Endothelial cell of umbilical vein (primary cell): Measurements from ENCODE around the gene SRRM3. TPM values are rescaled to one million over a fixed set of nuclear protein-coding genes. Genes with fewer than 3 reads are reported as not detected.

Experiments used
- BruUV-seq: library from RNA; stranded (reverse); fragments of 400-500 nt; replicated peaks from 2 replicates; lab custom pipeline; 2021; lab: Mats Ljungman, UMichigan
- CTCF ChIA-PET: fragments of 300-600, 350-600 bp; sonication (Branson Sonifier 250); formaldehyde crosslinking; loops from one replicate; lab custom pipeline; 2021; ENCODE audit warnings: antibody characterized with exemption, inconsistent platforms; lab: Charles Lee
- POLR2A ChIA-PET: fragments of 300-600, 350-600 bp; sonication (Branson Sonifier 250); formaldehyde crosslinking; loops from one replicate; lab custom pipeline; 2021; ENCODE audit warnings: antibody characterized with exemption, inconsistent platforms; lab: Charles Lee
- DNase-seq: peaks from one replicate; pipeline ENCODE4 v3.0.0-alpha.2; 2011; ENCODE audit warnings: low read depth, low spot score
- FAIRE-seq: peaks from 2 replicates; lab custom pipeline; 2011; peaks lifted over from hg19 to GRCh38; lab: Jason Lieb, UNC
- H2AFZ ChIP-seq: 2 replicates; pipeline ENCODE4 v1.6.0; 2012; ENCODE audit warnings: low read depth, low read length, control low read depth, inconsistent platforms
- H3K27ac ChIP-seq: 2 replicates; pipeline ENCODE4 v1.5.1; 2011; ENCODE audit warnings: low read depth, mild to moderate bottlenecking, control low read depth, low read length, moderate library complexity; ENCODE audit not compliant: insufficient read depth
- H3K27me3 ChIP-seq, 2 experiments: 2 replicates each; pipeline versions ENCODE4 v1.6.0 to v1.6.1; 2011; ENCODE audit warnings: low read length in 2 of 2, mixed read lengths in 1 of 2; ENCODE audit not compliant: control insufficient read depth in 2 of 2, insufficient read depth in 2 of 2
- H3K36me3 ChIP-seq, 2 experiments: 2 replicates in 1 of 2; 3 replicates in 1 of 2; pipeline ENCODE4 v1.5.1; 2011; ENCODE audit warnings: low read length in 2 of 2, mild to moderate bottlenecking in 1 of 2, moderate library complexity in 1 of 2; ENCODE audit not compliant: control insufficient read depth in 2 of 2, insufficient read depth in 2 of 2; ENCODE audit errors: extremely low read depth in 1 of 2
- H3K4me1 ChIP-seq: 3 replicates; pipeline ENCODE4 v1.5.1; 2011; ENCODE audit warnings: mild to moderate bottlenecking, low read length; ENCODE audit not compliant: control insufficient read depth, insufficient read depth; ENCODE audit errors: extremely low read depth
- H3K4me2 ChIP-seq: 2 replicates; pipeline ENCODE4 v1.6.1; 2011; ENCODE audit warnings: low read length, control low read depth, mixed read lengths; ENCODE audit not compliant: insufficient read depth
- H3K4me3 ChIP-seq, 3 experiments: fragments of 200-600 bp in 1 of 3; sonication (generic), shearing (Covaris generic) in 1 of 3; replicated peaks in 1 of 3; 2 replicates each; pipeline ENCODE4 v1.5.1; 2011 to 2016; ENCODE audit warnings: control low read depth in 3 of 3, low read length in 3 of 3, mild to moderate bottlenecking in 2 of 3, inconsistent platforms in 1 of 3, low read depth in 1 of 3, moderate library complexity in 1 of 3; ENCODE audit not compliant: insufficient read depth in 1 of 3
- H3K79me2 ChIP-seq: 2 replicates; pipeline ENCODE4 v1.6.0; 2012; ENCODE audit warnings: low read length, inconsistent platforms; ENCODE audit not compliant: control insufficient read depth, insufficient read depth
- H3K9ac ChIP-seq: replicated peaks from 2 replicates; pipeline ENCODE3; 2011; ENCODE audit warnings: low read length, control low read depth; ENCODE audit not compliant: insufficient read depth; ENCODE audit errors: extremely low read depth
- H3K9me1 ChIP-seq: replicated peaks from 3 replicates; pipeline ENCODE4 v1.6.0; 2011; ENCODE audit warnings: mild to moderate bottlenecking, low read length; ENCODE audit not compliant: control insufficient read depth, insufficient read depth; ENCODE audit errors: extremely low read depth
- H3K9me3 ChIP-seq: replicated peaks from 2 replicates; pipeline ENCODE4 v1.5.1; 2012; ENCODE audit warnings: low read length, inconsistent platforms; ENCODE audit not compliant: control insufficient read depth, insufficient read depth
- H4K20me1 ChIP-seq: replicated peaks from 2 replicates; pipeline ENCODE3; 2011; ENCODE audit warnings: mild to moderate bottlenecking, low read length; ENCODE audit not compliant: control insufficient read depth, insufficient read depth; ENCODE audit errors: extremely low read depth
- CTCF ChIP-seq, 2 donors: IDR thresholded peaks; 1 replicate in 1 of 2; 2 replicates in 1 of 2; pipeline ENCODE4 v1.5.1; 2011; ENCODE audit warnings: low read length in 2 of 2, mild to moderate bottlenecking in 2 of 2, moderate library complexity in 2 of 2, control low read depth in 1 of 2, inconsistent platforms in 1 of 2, low read depth in 1 of 2; ENCODE audit not compliant: insufficient read depth in 1 of 2; ENCODE audit errors: extremely low read depth in 1 of 2
- EZH2 ChIP-seq: IDR thresholded peaks from 2 replicates; pipeline ENCODE4 v1.6.1; 2012; ENCODE audit warnings: borderline replicate concordance, low read depth, mild to moderate bottlenecking, moderate library complexity, low read length, inconsistent platforms; ENCODE audit not compliant: severe bottlenecking
- FOS ChIP-seq: IDR thresholded peaks from 2 replicates; pipeline ENCODE4 v1.6.1; 2011; ENCODE audit warnings: mild to moderate bottlenecking, low read length, moderate library complexity, borderline replicate concordance; ENCODE audit not compliant: insufficient read depth
- GATA2 ChIP-seq: IDR thresholded peaks from 2 replicates; pipeline ENCODE4 v1.7.0; 2011; ENCODE audit warnings: low read depth, mild to moderate bottlenecking, moderate library complexity, mixed read lengths, low read length; ENCODE audit not compliant: insufficient read length, insufficient read depth
- JUN ChIP-seq: IDR thresholded peaks from 2 replicates; pipeline ENCODE4 v1.6.1; 2011; ENCODE audit warnings: borderline replicate concordance, low read depth; ENCODE audit not compliant: insufficient read length, insufficient read depth
- MAX ChIP-seq: IDR thresholded peaks from 2 replicates; pipeline ENCODE4 v1.6.1; 2011; ENCODE audit not compliant: insufficient read depth, insufficient read length
- MYC ChIP-seq: IDR thresholded peaks from one replicate; pipeline ENCODE4 v1.6.1; 2011; ENCODE audit warnings: mild to moderate bottlenecking, low read depth, low read length
- POLR2A ChIP-seq: IDR thresholded peaks from 2 replicates; pipeline ENCODE4 v1.6.1; 2012; ENCODE audit warnings: low read depth, mild to moderate bottlenecking, control low read depth, low read length
- POLR2AphosphoS5 ChIP-seq: IDR thresholded peaks from 2 replicates; pipeline ENCODE4 v1.6.1; 2012; ENCODE audit warnings: low read depth, mild to moderate bottlenecking, control low read depth, low read length, moderate library complexity; ENCODE audit not compliant: insufficient read depth
- dilution Hi-C: fragments of 300-500 bp; cut with MboI; formaldehyde crosslinking; loops from one replicate; pipeline ENCODE4 v1.15.0; 2019; ENCODE audit warnings: low sequenced_read_pairs; ENCODE audit not compliant: extremely low pct_ligation_motif_present
- intact Hi-C: fragments of 100-400 bp; cut with micrococcal nuclease; formaldehyde crosslinking; loops from one replicate; pipeline ENCODE4 v1.10.0; 2022
- polyA plus RNA-seq, 4 experiments: library from polyadenylated mRNA; depleted of rRNA in 3 of 4; stranded (reverse) in 3 of 4; unstranded in 1 of 4; fragments of >200 nt; gene quantifications; 2 replicates each; pipeline versions ENCODE4 v1.2.1 to v1.2.3, GENCODE V29; 2011 to 2012; ENCODE audit warnings: missing spikeins in 1 of 4
- total RNA-seq: library from RNA; stranded (reverse); gene quantifications from 2 replicates; pipeline ENCODE4 v1.2.3, GENCODE V29; 2021

SRRM3 gene
- total and polyA plus RNA-seq, 2 donors (not counting 3 experiments of a cell fraction or from before 2014, with no cell fraction given) = 4.4 to 5.4 TPM

DNA sequence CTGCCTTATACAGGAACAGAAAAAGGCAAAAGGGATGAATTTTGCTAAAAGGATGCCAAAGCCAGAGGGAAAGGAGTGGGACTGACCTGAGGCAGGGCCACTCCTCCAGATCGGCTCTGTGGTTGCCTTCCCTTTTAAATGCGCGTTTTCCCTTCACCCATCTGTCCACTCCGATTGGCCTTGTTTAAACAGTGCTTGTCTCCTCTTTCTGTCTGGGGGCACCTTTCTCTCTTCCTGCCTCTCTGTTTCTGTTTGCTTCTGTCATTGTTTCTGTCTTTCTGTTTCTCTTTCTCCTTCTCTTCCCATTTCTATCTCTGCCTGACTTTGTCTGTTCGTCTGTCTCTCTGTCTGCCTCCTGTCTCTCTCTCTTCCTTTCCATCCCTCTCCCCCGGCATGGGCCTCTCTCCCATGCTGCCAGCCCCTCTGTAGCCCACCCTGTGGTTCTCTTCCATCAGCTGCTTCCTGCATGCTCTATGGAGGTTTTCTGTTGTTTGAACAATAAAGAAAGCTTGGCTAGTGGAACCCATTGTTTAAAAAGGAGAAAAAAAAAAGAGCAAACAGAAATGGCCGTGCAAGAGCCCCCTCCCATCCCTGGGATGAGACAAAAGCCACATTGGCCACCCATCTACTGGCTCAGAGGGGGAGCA is 71.3 kb downstream of the SRRM3 start:
- Histone ChIP-seq H3K79me2 (no peaks in the 10 kb centered on the region), H3K9me1 (no peaks in the 10 kb centered on the region), H3K4me2 (no peak overlapping the region), H3K27ac (no peak overlapping the region), H3K4me1 (no peaks in the 10 kb centered on the region), H3K4me3 (no peak overlapping the region), H3K9ac (no peak overlapping the region), H3K9me3 (no peaks in the 10 kb centered on the region), H3K36me3 (no peaks in the 10 kb centered on the region), H4K20me1 (no peaks in the 10 kb centered on the region), H3K27me3 (peaks cover 28 to 41% of the 10 kb centered on the region in 2 experiments), H2AFZ (no peak overlapping the region)
- intact Hi-C loops (no loop called here), dilution Hi-C loops (no loop called here)
- no TSS peak for BruUV-seq
- FAIRE-seq = no peak
- DNase-seq = no peak
- CTCF ChIA-PET = interaction anchor here (1.0 to 6.3 kb wide), 4 partner anchors 10 to 41 kb away, joined by 3 to 55 read pairs (median 8); no protein-coding TSS in a partner anchor
- TF ChIP-seq EZH2 (no peak), POLR2AphosphoS5 (no peak), CTCF (IDR thresholded peaks at IDR 0.05; ENCODE audit: extremely low read depth in 1 of 2, insufficient read depth in 1 of 2, low read depth in 1 of 2, low read length in 2 of 2) (no peak), JUN (no peak), POLR2A (no peak)
- POLR2A ChIA-PET = no interaction called here

DNA sequence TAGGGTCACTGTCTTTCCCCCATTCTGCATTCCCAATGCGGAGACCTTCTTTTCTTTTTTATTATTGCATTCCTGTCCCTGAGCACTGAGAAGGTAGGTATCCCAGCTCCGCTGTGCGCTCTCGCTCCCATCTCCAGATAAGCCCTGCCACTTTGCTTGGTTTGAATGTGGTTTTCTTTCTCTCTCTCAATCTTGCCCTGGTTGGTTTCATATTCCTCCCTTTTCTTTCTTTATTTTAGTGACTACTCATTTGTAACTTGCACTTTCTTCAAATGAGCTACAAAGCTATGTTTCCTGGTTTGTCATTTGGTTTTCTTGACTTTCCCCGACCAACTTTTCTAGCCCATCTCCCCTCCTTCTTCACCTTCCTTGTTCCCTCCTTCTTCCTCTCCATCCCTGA is 71.8 kb downstream of the SRRM3 start:
- H3K9me3 ChIP-seq = no peaks in the 10 kb centered on the region
- POLR2A ChIA-PET = no interaction called here
- no peak overlapping the region for H3K4me3 ChIP-seq
- no peak overlapping the region for H3K27ac ChIP-seq
- H4K20me1 ChIP-seq = no peaks in the 10 kb centered on the region
- no peaks in the 10 kb centered on the region for H3K9me1 ChIP-seq
- no peak overlapping the region for H3K4me2 ChIP-seq
- no peak overlapping the region for H2AFZ ChIP-seq
- dilution Hi-C loops (no loop called here), intact Hi-C loops (no loop called here)
- peaks cover 28 to 37% of the 10 kb centered on the region in 2 experiments for H3K27me3 ChIP-seq
- no peaks in the 10 kb centered on the region for H3K36me3 ChIP-seq
- BruUV-seq = no TSS peak
- no peaks in the 10 kb centered on the region for H3K79me2 ChIP-seq
- no peak overlapping the region for H3K9ac ChIP-seq
- DNase-seq (no peak), FAIRE-seq (no peak)
- CTCF ChIA-PET = interaction anchor here (1.0 to 6.3 kb wide), 5 partner anchors 9 to 40 kb away, joined by 3 to 55 read pairs (median 5); no protein-coding TSS in a partner anchor
- TF ChIP-seq MAX (no peak), JUN (no peak), POLR2AphosphoS5 (no peak), MYC (no peak), POLR2A (no peak), FOS (no peak), EZH2 (no peak), CTCF (IDR thresholded peaks at IDR 0.05; ENCODE audit: extremely low read depth in 1 of 2, insufficient read depth in 1 of 2, low read depth in 1 of 2, low read length in 2 of 2) (no peak), GATA2 (no peak)
- H3K4me1 ChIP-seq = no peaks in the 10 kb centered on the region
